ENCODE data around the gene POLG2. TPM values are rescaled to one million over a fixed set of nuclear protein-coding genes. Genes with fewer than 3 reads are reported as not detected.

Gene POLG2
- total RNA-seq (18.4 TPM), polyA plus RNA-seq (ENCODE audit: insufficient read depth, low read depth, low replicate concordance) (9.0 TPM)
- long read RNA-seq, donor 1, partial matches to known transcripts: 25 of 27 reads
- long read RNA-seq, donor 1, other reads (novel, unspliced or antisense): 0 of 27 reads
- long read RNA-seq, donor 2, partial matches to known transcripts: 0 of 7 reads
- long read RNA-seq, donor 2, other reads (novel, unspliced or antisense): 0 of 7 reads
- long read RNA-seq, donor 3, partial matches to known transcripts: 0 of 5 reads
- long read RNA-seq, donor 3, other reads (novel, unspliced or antisense): 0 of 5 reads
- long read RNA-seq, donor 4, partial matches to known transcripts: 0 of 4 reads
- long read RNA-seq, donor 4, other reads (novel, unspliced or antisense): 0 of 4 reads
- long read RNA-seq, donor 5, partial matches to known transcripts: 0 of 1 reads
- long read RNA-seq, donor 5, other reads (novel, unspliced or antisense): 0 of 1 reads
- long read RNA-seq, donor 6, partial matches to known transcripts: 0 of 5 reads
- long read RNA-seq, donor 6, other reads (novel, unspliced or antisense): 0 of 5 reads
- long read RNA-seq, donor 7, partial matches to known transcripts: 2 of 9 reads
- long read RNA-seq, donor 7, other reads (novel, unspliced or antisense): 3 of 9 reads
- long read RNA-seq, donor 8, partial matches to known transcripts: 0 of 1 reads
- long read RNA-seq, donor 8, other reads (novel, unspliced or antisense): 0 of 1 reads
- long read RNA-seq, donor 9, partial matches to known transcripts: 0 of 2 reads
- long read RNA-seq, donor 9, other reads (novel, unspliced or antisense): 0 of 2 reads
- long read RNA-seq, donor 10, partial matches to known transcripts: 6 of 13 reads
- long read RNA-seq, donor 10, other reads (novel, unspliced or antisense): 0 of 13 reads

DNA sequence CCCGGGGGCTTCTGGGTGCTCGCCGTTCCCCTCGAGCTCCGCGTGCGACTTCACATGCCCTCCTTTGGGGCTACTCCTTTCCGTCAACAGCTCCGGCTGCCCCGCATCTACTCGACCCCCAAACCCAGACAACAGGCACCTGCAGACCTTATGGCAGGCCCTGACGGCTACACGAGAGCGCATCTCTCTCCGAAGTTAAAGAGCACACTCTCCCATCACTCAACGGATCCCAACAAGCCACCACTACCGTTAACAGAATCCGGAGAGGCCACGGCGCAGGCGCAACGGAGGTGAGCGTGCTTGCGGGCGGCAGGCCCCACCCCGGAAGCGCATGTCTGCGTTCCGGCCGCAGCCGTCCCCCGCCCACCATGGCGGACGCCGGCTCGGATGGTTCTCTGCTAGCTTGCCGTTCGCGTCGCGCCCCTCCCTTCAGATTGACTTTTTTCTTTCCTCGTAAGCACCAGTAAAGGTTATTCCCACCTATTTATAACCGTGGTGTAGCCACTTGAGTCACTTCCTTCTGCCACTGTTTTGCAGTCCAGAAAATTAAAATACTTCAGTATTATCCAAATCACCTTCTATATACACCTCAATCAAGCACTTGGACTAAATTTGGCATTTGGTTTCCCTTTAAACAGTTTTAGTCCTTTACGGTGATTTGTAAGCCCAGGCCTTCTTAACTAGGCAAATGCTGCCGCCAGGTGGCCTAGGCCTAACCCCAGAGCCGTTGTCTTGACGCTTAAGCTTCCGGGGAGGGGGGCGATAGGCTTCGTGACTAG lies at the start of gene POLG2:
TSS of gene POLG2 (minus strand) at position 269 of the 779 bp plus-strand sequence. CDS start at position 183, 86 bp downstream.
- H3K27ac ChIP-seq (ENCODE audit: low read depth in 2 of 2, low read length in 2 of 2): peak within 1 kb of the TSS; percentile 76 to 88
- peaks cover 0 to 15% (median 7%) of the 10 kb centered on the region in 3 donors for H3K4me1 ChIP-seq (ENCODE audit: control insufficient read depth in 2 of 3, insufficient read depth in 2 of 3, low read depth in 1 of 3, low read length in 3 of 3)
- peak within 1 kb of the TSS; percentile 56 to 95 (median 77) for H3K9ac ChIP-seq (ENCODE audit: low read length in 3 of 3)
- peak within 1 kb of the TSS; percentile 85 to 97 (median 91) for H3K4me3 ChIP-seq (ENCODE audit: low read length in 3 of 3)
- TF ChIP-seq, protein P1, sequence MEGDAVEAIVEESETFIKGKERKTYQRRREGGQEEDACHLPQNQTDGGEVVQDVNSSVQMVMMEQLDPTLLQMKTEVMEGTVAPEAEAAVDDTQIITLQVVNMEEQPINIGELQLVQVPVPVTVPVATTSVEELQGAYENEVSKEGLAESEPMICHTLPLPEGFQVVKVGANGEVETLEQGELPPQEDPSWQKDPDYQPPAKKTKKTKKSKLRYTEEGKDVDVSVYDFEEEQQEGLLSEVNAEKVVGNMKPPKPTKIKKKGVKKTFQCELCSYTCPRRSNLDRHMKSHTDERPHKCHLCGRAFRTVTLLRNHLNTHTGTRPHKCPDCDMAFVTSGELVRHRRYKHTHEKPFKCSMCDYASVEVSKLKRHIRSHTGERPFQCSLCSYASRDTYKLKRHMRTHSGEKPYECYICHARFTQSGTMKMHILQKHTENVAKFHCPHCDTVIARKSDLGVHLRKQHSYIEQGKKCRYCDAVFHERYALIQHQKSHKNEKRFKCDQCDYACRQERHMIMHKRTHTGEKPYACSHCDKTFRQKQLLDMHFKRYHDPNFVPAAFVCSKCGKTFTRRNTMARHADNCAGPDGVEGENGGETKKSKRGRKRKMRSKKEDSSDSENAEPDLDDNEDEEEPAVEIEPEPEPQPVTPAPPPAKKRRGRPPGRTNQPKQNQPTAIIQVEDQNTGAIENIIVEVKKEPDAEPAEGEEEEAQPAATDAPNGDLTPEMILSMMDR (IDR thresholded peaks at IDR 0.05; ENCODE audit: borderline replicate concordance, extremely low read depth, insufficient read depth): peak; percentile 24
- no peaks in the 10 kb centered on the region for H3K9me3 ChIP-seq (ENCODE audit: control insufficient read depth in 2 of 3, insufficient read depth in 1 of 3, low read length in 3 of 3)
- intact Hi-C loops (cut with DNase I): loop anchor here (10.0 kb wide), 1 partner anchor 72 kb away; no protein-coding TSS in a partner anchor
- no peaks in the 10 kb centered on the region for H3K27me3 ChIP-seq (ENCODE audit: control insufficient read depth, insufficient read depth, low read length)
- peak; percentile 93 to 97 (median 96) for DNase-seq
- peaks cover 29 to 44% (median 32%) of the 10 kb centered on the region in 3 donors for H3K36me3 ChIP-seq (ENCODE audit: control insufficient read depth in 2 of 3, insufficient read depth in 3 of 3, low read length in 3 of 3)
- no peak for FAIRE-seq

DNA sequence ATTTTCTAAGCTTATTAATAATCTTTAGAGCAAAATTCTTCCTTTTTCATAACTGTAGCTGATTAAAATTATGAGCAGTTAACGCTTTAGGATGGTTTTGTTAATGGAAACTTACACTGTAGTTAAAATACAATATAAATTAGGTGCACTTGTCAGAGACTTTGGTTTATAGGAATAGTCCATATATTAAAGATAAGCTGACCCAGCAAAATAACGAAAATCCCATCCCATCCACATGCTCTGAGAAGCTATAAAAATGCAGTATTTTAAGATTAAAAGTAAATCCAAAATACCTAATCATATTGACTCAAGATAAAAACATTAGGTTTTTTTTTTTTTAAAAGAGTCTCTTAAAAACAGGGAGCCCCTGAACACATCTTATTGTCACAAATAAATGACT lies 47.9 kb upstream of the POLG2 start:
- Histone ChIP-seq H3K36me3 (ENCODE audit: control insufficient read depth in 2 of 3, insufficient read depth in 3 of 3, low read length in 3 of 3) (peaks cover 3 to 20% (median 17%) of the 10 kb centered on the region in 3 donors), H3K4me1 (ENCODE audit: control insufficient read depth in 2 of 3, insufficient read depth in 2 of 3, low read depth in 1 of 3, low read length in 3 of 3) (no peaks in the 10 kb centered on the region), H3K9ac (ENCODE audit: low read length in 3 of 3) (no peak overlapping the region), H3K4me3 (ENCODE audit: low read length in 3 of 3) (no peak overlapping the region), H3K9me3 (ENCODE audit: control insufficient read depth in 2 of 3, insufficient read depth in 1 of 3, low read length in 3 of 3) (no peaks in the 10 kb centered on the region), H3K27ac (ENCODE audit: low read depth in 2 of 2, low read length in 2 of 2) (no peak overlapping the region), H3K27me3 (ENCODE audit: control insufficient read depth, insufficient read depth, low read length) (no peaks in the 10 kb centered on the region)
- DNase-seq (no peak), FAIRE-seq (no peak)
- intact Hi-C loops (cut with DNase I): no loop called here
- TF ChIP-seq, protein P1 (IDR thresholded peaks at IDR 0.05; ENCODE audit: borderline replicate concordance, extremely low read depth, insufficient read depth): no peak

DNA sequence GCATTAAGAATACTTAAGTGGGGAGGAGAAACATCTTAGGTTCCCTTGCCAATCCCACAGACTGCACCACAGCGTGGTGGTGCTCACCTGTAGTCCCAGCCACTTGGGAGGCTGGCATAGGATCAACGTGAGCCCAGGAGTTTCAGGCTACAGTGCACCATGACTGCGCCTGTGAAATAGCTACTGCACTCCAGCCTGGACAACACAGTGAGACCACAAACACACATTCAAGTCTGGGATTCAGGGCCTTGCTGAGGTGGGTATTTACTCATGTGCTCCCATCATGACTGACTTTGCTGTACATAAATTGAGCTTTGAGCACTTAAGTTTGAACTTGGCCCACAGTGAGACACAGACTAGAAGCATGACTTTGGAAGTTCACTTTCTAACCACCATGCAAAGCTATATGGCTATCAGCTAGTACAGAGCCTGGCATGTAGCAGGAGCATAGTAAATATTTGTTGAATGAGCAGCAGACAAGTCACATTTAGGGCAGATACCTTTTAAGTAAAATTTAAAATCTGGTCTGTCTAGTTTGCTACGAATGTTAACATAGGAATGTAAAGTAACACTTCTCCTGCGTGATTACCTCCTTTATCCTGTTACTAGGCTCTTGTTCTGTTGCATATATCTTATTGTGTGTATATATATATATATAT lies 43.4 kb upstream of the POLG2 start:
- intact Hi-C loops (cut with DNase I): no loop called here

More for the DNA sequence above, 43.4 kb upstream of the POLG2 start:
- TF ChIP-seq, protein P1 (IDR thresholded peaks at IDR 0.05; ENCODE audit: borderline replicate concordance, extremely low read depth, insufficient read depth): no peak
- Histone ChIP-seq H3K4me3 (ENCODE audit: low read length in 3 of 3) (no peak overlapping the region), H3K4me1 (ENCODE audit: control insufficient read depth in 2 of 3, insufficient read depth in 2 of 3, low read depth in 1 of 3, low read length in 3 of 3) (no peaks in the 10 kb centered on the region), H3K27ac (ENCODE audit: low read depth in 2 of 2, low read length in 2 of 2) (no peak overlapping the region), H3K9me3 (ENCODE audit: control insufficient read depth in 2 of 3, insufficient read depth in 1 of 3, low read length in 3 of 3) (no peaks in the 10 kb centered on the region), H3K36me3 (ENCODE audit: control insufficient read depth in 2 of 3, insufficient read depth in 3 of 3, low read length in 3 of 3) (peaks cover 3 to 22% (median 10%) of the 10 kb centered on the region in 3 donors), H3K27me3 (ENCODE audit: control insufficient read depth, insufficient read depth, low read length) (no peaks in the 10 kb centered on the region), H3K9ac (ENCODE audit: low read length in 3 of 3) (no peak overlapping the region)
- DNase-seq (no peak), FAIRE-seq (no peak)

Measured in kidney (tissue), 22 donors.